Medulla oblongata (tissue), 1 donor: ENCODE results near the gene CCDC148.

ENCODE experiments used
- DNase-seq: peaks from one replicate; pipeline ENCODE4 v3.0.0-alpha.2; 2015; ENCODE audit errors: extremely low spot score

Gene CCDC148

GRCh38 chr2:158125756-158126498 is 330.6 kb downstream of the CCDC148 start:
- no peak for DNase-seq

GRCh38 chr2:158124896-158125295 is 331.7 kb downstream of the CCDC148 start:
- DNase-seq: no peak
